Measurements from ENCODE around the gene CLSTN3.

The CLSTN3 gene

DNA sequence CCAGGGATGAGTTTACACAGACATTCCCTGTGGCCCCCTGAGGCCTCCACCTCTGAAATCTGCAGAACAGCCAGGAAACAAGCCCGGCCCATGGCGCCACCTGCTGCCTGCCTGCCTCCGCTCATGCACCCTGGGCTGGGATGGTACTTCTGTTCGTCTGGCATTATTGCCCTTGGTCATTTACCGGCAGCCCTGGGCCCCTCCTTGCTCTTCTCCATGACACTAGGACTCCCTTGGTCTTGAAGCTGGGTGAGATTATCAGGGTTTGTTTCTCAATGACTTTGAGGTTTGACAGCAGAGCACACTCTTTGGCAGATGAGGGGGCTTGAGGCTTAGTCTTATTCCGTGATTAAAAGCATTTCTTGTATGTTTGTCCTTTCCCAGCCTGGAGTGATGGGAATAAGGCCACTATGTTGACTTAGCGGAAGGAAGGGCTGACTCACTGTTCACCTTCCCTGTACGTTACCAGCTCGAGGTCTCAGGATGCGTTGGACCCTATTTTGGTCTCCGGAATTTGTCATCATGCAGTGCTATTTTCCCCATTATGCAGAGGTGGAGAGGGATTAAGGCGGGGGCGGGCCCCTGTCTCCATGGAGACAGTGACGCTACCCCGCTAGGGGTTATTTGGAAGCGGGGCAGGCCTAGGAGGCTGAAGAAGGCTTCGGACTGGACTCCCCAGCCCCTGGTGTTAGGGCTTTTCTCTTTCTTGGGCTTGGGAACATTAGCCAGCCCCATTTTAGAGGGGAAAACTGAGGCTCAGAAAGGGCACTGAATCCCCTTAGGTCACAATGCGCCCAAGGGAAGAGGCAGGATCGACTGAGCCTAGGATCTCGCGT, 58.6 kb downstream of the CLSTN3 start (continued):
- TF ChIP-seq, protein P1, sequence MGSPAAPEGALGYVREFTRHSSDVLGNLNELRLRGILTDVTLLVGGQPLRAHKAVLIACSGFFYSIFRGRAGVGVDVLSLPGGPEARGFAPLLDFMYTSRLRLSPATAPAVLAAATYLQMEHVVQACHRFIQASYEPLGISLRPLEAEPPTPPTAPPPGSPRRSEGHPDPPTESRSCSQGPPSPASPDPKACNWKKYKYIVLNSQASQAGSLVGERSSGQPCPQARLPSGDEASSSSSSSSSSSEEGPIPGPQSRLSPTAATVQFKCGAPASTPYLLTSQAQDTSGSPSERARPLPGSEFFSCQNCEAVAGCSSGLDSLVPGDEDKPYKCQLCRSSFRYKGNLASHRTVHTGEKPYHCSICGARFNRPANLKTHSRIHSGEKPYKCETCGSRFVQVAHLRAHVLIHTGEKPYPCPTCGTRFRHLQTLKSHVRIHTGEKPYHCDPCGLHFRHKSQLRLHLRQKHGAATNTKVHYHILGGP (tag by site-specific recombination; IDR thresholded peaks at IDR 0.05), result no peak
- TF ChIP-seq ZBTB17 (tag by site-specific recombination; IDR thresholded peaks at IDR 0.05) (peak; percentile 81), ZFP3 (tag by site-specific recombination; IDR thresholded peaks at IDR 0.05; ENCODE audit: low read depth) (no peak), ZNF302 (tag by site-specific recombination; IDR thresholded peaks at IDR 0.05; ENCODE audit: low read depth) (no peak), ZNF416 (tag by site-specific recombination; IDR thresholded peaks at IDR 0.05) (no peak), KLF8 (tag by site-specific recombination; IDR thresholded peaks at IDR 0.05) (0 out of 2 replicates have a peak, but pooled peaks have one; percentile 31), ZIC2 (tag by site-specific recombination; IDR thresholded peaks at IDR 0.05) (peak; percentile 30; the same call in 1 of the 2 replicates), REPIN1 (tag by site-specific recombination; IDR thresholded peaks at IDR 0.05; ENCODE audit: low read depth) (no peak), MZF1 (tag by site-specific recombination; IDR thresholded peaks at IDR 0.05; ENCODE audit: borderline replicate concordance) (peak; percentile 63; the same call in 1 of the 2 replicates), ZEB2 (tag by site-specific recombination; IDR thresholded peaks at IDR 0.05) (peak; percentile 47; the same call in 1 of the 2 replicates), ZNF311 (tag by site-specific recombination; IDR thresholded peaks at IDR 0.05; ENCODE audit: borderline replicate concordance) (no peak), SETDB1 (IDR thresholded peaks at IDR 0.05; ENCODE audit: insufficient read length, low read length) (no peak), SP2 (tag by site-specific recombination; IDR thresholded peaks at IDR 0.05) (0 out of 2 replicates have a peak, but pooled peaks have one; percentile 2), ZNF843 (tag by site-specific recombination; IDR thresholded peaks at IDR 0.05) (no peak), ZBTB7A (tag by site-specific recombination; IDR thresholded peaks at IDR 0.05; ENCODE audit: low read depth) (no peak), ZNF785 (tag by site-specific recombination; IDR thresholded peaks at IDR 0.05) (no peak), ZNF571 (tag by site-specific recombination; IDR thresholded peaks at IDR 0.05) (no peak), FEZF1 (tag by site-specific recombination; IDR thresholded peaks at IDR 0.05) (peak; percentile 79), ZNF248 (tag by site-specific recombination; IDR thresholded peaks at IDR 0.05) (no peak)
- TF ChIP-seq, protein P2, sequence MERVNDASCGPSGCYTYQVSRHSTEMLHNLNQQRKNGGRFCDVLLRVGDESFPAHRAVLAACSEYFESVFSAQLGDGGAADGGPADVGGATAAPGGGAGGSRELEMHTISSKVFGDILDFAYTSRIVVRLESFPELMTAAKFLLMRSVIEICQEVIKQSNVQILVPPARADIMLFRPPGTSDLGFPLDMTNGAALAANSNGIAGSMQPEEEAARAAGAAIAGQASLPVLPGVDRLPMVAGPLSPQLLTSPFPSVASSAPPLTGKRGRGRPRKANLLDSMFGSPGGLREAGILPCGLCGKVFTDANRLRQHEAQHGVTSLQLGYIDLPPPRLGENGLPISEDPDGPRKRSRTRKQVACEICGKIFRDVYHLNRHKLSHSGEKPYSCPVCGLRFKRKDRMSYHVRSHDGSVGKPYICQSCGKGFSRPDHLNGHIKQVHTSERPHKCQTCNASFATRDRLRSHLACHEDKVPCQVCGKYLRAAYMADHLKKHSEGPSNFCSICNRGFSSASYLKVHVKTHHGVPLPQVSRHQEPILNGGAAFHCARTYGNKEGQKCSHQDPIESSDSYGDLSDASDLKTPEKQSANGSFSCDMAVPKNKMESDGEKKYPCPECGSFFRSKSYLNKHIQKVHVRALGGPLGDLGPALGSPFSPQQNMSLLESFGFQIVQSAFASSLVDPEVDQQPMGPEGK (tag by site-specific recombination; IDR thresholded peaks at IDR 0.05), result peak; percentile 53; the same call in 1 of the 2 replicates
- TF ChIP-seq, protein P3, sequence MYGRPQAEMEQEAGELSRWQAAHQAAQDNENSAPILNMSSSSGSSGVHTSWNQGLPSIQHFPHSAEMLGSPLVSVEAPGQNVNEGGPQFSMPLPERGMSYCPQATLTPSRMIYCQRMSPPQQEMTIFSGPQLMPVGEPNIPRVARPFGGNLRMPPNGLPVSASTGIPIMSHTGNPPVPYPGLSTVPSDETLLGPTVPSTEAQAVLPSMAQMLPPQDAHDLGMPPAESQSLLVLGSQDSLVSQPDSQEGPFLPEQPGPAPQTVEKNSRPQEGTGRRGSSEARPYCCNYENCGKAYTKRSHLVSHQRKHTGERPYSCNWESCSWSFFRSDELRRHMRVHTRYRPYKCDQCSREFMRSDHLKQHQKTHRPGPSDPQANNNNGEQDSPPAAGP (tag by site-specific recombination; IDR thresholded peaks at IDR 0.05), result 0 out of 2 replicates have a peak, but pooled peaks have one; percentile 9
- TF ChIP-seq, protein P4, sequence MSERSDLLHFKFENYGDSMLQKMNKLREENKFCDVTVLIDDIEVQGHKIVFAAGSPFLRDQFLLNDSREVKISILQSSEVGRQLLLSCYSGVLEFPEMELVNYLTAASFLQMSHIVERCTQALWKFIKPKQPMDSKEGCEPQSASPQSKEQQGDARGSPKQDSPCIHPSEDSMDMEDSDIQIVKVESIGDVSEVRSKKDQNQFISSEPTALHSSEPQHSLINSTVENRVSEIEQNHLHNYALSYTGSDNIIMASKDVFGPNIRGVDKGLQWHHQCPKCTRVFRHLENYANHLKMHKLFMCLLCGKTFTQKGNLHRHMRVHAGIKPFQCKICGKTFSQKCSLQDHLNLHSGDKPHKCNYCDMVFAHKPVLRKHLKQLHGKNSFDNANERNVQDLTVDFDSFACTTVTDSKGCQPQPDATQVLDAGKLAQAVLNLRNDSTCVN (tag by site-specific recombination; optimal IDR thresholded peaks at IDR 0.05), result no peak
- TF ChIP-seq, protein P5, sequence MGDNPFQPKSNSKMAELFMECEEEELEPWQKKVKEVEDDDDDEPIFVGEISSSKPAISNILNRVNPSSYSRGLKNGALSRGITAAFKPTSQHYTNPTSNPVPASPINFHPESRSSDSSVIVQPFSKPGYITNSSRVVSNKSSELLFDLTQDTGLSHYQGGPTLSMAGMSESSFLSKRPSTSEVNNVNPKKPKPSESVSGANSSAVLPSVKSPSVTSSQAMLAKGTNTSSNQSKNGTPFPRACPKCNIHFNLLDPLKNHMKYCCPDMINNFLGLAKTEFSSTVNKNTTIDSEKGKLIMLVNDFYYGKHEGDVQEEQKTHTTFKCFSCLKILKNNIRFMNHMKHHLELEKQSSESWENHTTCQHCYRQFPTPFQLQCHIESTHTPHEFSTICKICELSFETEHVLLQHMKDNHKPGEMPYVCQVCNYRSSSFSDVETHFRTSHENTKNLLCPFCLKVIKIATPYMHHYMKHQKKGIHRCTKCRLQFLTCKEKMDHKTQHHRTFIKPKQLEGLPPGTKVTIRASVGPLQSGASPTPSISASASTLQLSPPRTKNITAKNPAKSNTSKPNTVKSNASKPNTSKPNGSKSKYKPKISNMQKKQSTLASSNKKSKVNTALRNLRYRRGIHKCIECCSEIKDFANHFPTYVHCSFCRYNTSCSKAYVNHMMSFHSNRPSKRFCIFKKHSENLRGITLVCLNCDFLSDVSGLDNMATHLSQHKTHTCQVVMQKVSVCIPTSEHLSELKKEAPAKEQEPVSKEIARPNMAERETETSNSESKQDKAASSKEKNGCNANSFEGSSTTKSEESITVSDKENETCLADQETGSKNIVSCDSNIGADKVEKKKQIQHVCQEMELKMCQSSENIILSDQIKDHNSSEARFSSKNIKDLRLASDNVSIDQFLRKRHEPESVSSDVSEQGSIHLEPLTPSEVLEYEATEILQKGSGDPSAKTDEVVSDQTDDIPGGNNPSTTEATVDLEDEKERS (tag by site-specific recombination; IDR thresholded peaks at IDR 0.05), result no peak
- TF ChIP-seq, protein P6, sequence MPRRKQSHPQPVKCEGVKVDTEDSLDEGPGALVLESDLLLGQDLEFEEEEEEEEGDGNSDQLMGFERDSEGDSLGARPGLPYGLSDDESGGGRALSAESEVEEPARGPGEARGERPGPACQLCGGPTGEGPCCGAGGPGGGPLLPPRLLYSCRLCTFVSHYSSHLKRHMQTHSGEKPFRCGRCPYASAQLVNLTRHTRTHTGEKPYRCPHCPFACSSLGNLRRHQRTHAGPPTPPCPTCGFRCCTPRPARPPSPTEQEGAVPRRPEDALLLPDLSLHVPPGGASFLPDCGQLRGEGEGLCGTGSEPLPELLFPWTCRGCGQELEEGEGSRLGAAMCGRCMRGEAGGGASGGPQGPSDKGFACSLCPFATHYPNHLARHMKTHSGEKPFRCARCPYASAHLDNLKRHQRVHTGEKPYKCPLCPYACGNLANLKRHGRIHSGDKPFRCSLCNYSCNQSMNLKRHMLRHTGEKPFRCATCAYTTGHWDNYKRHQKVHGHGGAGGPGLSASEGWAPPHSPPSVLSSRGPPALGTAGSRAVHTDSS (tag by site-specific recombination; IDR thresholded peaks at IDR 0.05), result no peak
- TF ChIP-seq, protein P7, sequence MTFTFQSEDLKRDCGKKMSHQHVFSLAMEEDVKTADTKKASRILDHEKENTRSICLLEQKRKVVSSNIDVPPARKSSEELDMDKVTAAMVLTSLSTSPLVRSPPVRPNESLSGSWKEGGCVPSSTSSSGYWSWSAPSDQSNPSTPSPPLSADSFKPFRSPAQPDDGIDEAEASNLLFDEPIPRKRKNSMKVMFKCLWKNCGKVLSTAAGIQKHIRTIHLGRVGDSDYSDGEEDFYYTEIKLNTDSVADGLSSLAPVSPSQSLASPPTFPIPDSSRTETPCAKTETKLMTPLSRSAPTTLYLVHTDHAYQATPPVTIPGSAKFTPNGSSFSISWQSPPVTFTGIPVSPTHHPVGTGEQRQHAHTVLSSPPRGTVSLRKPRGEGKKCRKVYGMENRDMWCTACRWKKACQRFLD (tag by site-specific recombination; IDR thresholded peaks at IDR 0.05), result no peak
- TF ChIP-seq, protein P8, sequence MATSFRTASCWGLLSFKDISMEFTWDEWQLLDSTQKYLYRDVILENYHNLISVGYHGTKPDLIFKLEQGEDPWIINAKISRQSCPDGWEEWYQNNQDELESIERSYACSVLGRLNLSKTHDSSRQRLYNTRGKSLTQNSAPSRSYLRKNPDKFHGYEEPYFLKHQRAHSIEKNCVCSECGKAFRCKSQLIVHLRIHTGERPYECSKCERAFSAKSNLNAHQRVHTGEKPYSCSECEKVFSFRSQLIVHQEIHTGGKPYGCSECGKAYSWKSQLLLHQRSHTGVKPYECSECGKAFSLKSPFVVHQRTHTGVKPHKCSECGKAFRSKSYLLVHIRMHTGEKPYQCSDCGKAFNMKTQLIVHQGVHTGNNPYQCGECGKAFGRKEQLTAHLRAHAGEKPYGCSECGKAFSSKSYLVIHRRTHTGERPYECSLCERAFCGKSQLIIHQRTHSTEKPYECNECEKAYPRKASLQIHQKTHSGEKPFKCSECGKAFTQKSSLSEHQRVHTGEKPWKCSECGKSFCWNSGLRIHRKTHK (tag by site-specific recombination; IDR thresholded peaks at IDR 0.05), result no peak

Measured in HEK293 (cell line).